ELR (cell line): Measurements from ENCODE around the gene FBXO28.

Experiments
- DNase-seq: peaks from one replicate; pipeline ENCODE4 v3.0.0-alpha.2; 2015; ENCODE audit warnings: low read depth

FBXO28 gene

GRCh38 chr1:224113918-224114786 lies at the start of gene FBXO28:
Gene FBXO28 (plus strand): TSS chr1:224114111. CDS start chr1:224114130, 19 bp downstream.
- peak; percentile 96 for DNase-seq

GRCh38 chr1:224064150-224064549 lies 49.8 kb upstream of the FBXO28 start:
- DNase-seq = no peak

GRCh38 chr1:224065455-224065854 lies 48.5 kb upstream of the FBXO28 start:
- peak; percentile 65 for DNase-seq

GRCh38 chr1:224067207-224067606 lies 46.7 kb upstream of the FBXO28 start:
- no peak for DNase-seq

GRCh38 chr1:224067621-224068457 lies 46.1 kb upstream of the FBXO28 start:
- DNase-seq = peak; percentile 90

- DNase-seq = no peak
Measured at GRCh38 chr1:224068458-224069072, 45.3 kb upstream of the FBXO28 start.

- DNase-seq = no peak
Measured at GRCh38 chr1:224069138-224069537, 44.8 kb upstream of the FBXO28 start.

- DNase-seq = no peak
Measured at GRCh38 chr1:224070521-224070920, 43.4 kb upstream of the FBXO28 start.

GRCh38 chr1:224076407-224076806 lies 37.5 kb upstream of the FBXO28 start:
- no peak for DNase-seq

- peak; percentile 40 for DNase-seq
Measured at GRCh38 chr1:224079644-224080043, 34.3 kb upstream of the FBXO28 start.

- peak; percentile 92 for DNase-seq
Measured at GRCh38 chr1:224080115-224080774, 33.7 kb upstream of the FBXO28 start.

- no peak for DNase-seq
Measured at GRCh38 chr1:224081604-224082003, 32.3 kb upstream of the FBXO28 start.

GRCh38 chr1:224082146-224082545 lies 31.8 kb upstream of the FBXO28 start:
- DNase-seq = peak; percentile 90

- no peak for DNase-seq
Measured at GRCh38 chr1:224084867-224085266, 29.0 kb upstream of the FBXO28 start.

- no peak for DNase-seq
Measured at GRCh38 chr1:224085421-224086108, 28.3 kb upstream of the FBXO28 start.

- no peak for DNase-seq
Measured at GRCh38 chr1:224087286-224087794, 26.6 kb upstream of the FBXO28 start.

GRCh38 chr1:224089583-224089982 lies 24.3 kb upstream of the FBXO28 start:
- no peak for DNase-seq

GRCh38 chr1:224090116-224090515 lies 23.8 kb upstream of the FBXO28 start:
- no peak for DNase-seq

GRCh38 chr1:224092111-224092510 lies 21.8 kb upstream of the FBXO28 start:
- DNase-seq = no peak

- no peak for DNase-seq
Measured at GRCh38 chr1:224092601-224093000, 21.3 kb upstream of the FBXO28 start.

GRCh38 chr1:224095339-224095738 lies 18.6 kb upstream of the FBXO28 start:
- DNase-seq = no peak
